HK-2 (cell line): Measurements from ENCODE around the gene OR11H7.
"Not testable (repeated sequence)": the region's sequence is repeated elsewhere in the genome, so short reads cannot be mapped to it uniquely, and the experiment has no call there.

Experiments
- DNase-seq: peaks from one replicate; pipeline ENCODE4 v3.0.0-alpha.2; 2018; ENCODE audit not compliant: unreplicated experiment

OR11H7 gene

DNA sequence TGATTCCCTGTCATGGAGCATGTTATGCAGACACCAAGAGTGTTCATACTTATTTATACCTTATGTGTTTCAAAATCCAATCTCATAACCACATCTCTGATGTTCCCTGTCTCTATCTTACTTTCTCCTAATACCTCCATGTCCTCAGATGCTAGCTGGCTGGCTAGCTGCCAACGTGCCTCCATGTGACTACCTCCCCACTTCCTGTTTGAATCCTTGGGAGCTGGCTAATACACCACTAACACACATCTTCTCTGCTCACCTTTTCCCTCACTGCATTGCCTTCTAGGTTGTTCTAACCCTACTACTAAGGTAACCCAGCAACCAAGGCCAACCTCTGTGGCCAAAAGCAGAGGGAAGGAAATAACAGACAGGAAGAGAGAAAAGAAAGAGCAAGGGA lies 49.6 kb downstream of the OR11H7 start:
- DNase-seq = peak; percentile 40

DNA sequence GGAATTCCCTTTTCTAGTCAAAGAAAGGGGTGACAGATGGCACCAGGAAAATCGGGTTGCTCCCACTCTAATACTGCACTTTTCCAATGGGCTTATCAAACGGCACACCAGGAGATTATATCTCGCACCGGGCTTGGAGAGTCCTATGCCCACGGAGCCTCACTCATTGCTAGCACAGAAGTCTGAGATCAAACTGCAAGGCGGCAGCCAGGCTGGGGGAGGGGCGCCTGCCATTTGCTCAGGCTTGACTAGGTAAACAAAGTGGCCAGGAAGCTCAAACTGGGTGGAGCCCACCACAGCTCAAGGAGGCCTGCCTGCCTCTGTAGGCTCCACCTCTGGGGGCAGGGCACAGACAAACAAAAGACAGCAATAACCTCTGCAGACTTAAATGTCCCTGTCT lies 51.5 kb downstream of the OR11H7 start:
- DNase-seq = not testable (repeated sequence)
